Measurements from ENCODE around the gene TAF8. TPM values are rescaled to one million over a fixed set of nuclear protein-coding genes. Genes with fewer than 3 reads are reported as not detected.

Gene TAF8
- total RNA-seq, 1 experiment from 2014 or later, result 38.4 TPM

- Histone ChIP-seq H3K36me3 (ENCODE audit: low read depth) (no peaks in the 10 kb centered on the region), H3K27ac (0 out of 2 replicates have a peak overlapping the region, but pooled peaks have one; percentile 48), H3K9me3 (ENCODE audit: insufficient read depth, low read depth) (no peaks in the 10 kb centered on the region), H3K4me1 (replicated peaks; ENCODE audit: insufficient read depth) (peaks cover 57% of the 10 kb centered on the region), H3K27me3 (ENCODE audit: insufficient read depth, low read depth) (no peaks in the 10 kb centered on the region), H3K9me2 (ENCODE audit: insufficient read depth) (no peaks in the 10 kb centered on the region), H3K4me2 (peak overlapping the region; percentile 71), H4K20me1 (ENCODE audit: insufficient read depth) (no peaks in the 10 kb centered on the region), H2AFZ (no peak overlapping the region), H3F3A (ENCODE audit: insufficient read depth, low read depth) (peaks cover 36% of the 10 kb centered on the region; the same call in 1 of the 2 replicates), H3K79me2 (ENCODE audit: low read depth) (peaks cover 9% of the 10 kb centered on the region; the same call in 1 of the 2 replicates), H3K4me3 (no peak overlapping the region; the same call in 1 of the 2 replicates)
- BruUV-seq (replicated peaks), result no TSS peak
- TF ChIP-seq EZH2 (IDR thresholded peaks at IDR 0.05; ENCODE audit: low read depth), result no peak
- ChIA-PET POLR2A (ENCODE audit: unreplicated experiment) (interaction anchor here (0.6 kb wide), 1 partner anchor 116 kb away, joined by 3 read pairs; no protein-coding TSS in a partner anchor), CTCF (interaction anchor here (1.2 kb wide), 1 partner anchor 259 kb away, joined by 3 read pairs; the partner anchor contains the start of gene TOMM6)
- intact Hi-C loops (cut with micrococcal nuclease; ENCODE audit: unreplicated experiment), result no loop called here
- DNase-seq, result no peak
Measured at GRCh38 chr6:42046464-42047212, 3.7 kb upstream of the TAF8 start.

- Histone ChIP-seq H3K4me2 (peak overlapping the region; percentile 71; the same call in 1 of the 2 replicates), H3K27ac (no peak overlapping the region), H3K4me1 (replicated peaks; ENCODE audit: insufficient read depth) (peaks cover 57% of the 10 kb centered on the region), H3K27me3 (ENCODE audit: insufficient read depth, low read depth) (no peaks in the 10 kb centered on the region), H2AFZ (no peak overlapping the region), H3K4me3 (no peak overlapping the region), H3K9me2 (ENCODE audit: insufficient read depth) (no peaks in the 10 kb centered on the region), H3K9me3 (ENCODE audit: insufficient read depth, low read depth) (no peaks in the 10 kb centered on the region), H3K36me3 (ENCODE audit: low read depth) (no peaks in the 10 kb centered on the region), H3F3A (ENCODE audit: insufficient read depth, low read depth) (peaks cover 36% of the 10 kb centered on the region; the same call in 1 of the 2 replicates), H4K20me1 (ENCODE audit: insufficient read depth) (no peaks in the 10 kb centered on the region), H3K79me2 (ENCODE audit: low read depth) (peaks cover 14% of the 10 kb centered on the region; the same call in 1 of the 2 replicates)
- no peak for DNase-seq
- CTCF ChIA-PET, result interaction anchor here (1.6 kb wide), 1 partner anchor 126 kb away, joined by 6 read pairs; the partner anchor contains the start of genes BYSL and MED20
- TF ChIP-seq CTCF (conservative IDR thresholded peaks at IDR 0.05) (no peak), EZH2 (IDR thresholded peaks at IDR 0.05; ENCODE audit: low read depth) (no peak)
- no TSS peak for BruUV-seq (replicated peaks)
- POLR2A ChIA-PET (ENCODE audit: unreplicated experiment), result no interaction called here
- intact Hi-C loops (cut with micrococcal nuclease; ENCODE audit: unreplicated experiment), result no loop called here
Measured at GRCh38 chr6:42047213-42047590, 3.1 kb upstream of the TAF8 start.

GRCh38 chr6:42047790-42048405 lies 2.4 kb upstream of the TAF8 start:
- POLR2A ChIA-PET (ENCODE audit: unreplicated experiment), result interaction anchor here (0.8 kb wide), 1 partner anchor 263 kb away, joined by 3 read pairs; no protein-coding TSS in a partner anchor

More at GRCh38 chr6:42047790-42048405, 2.4 kb upstream of the TAF8 start:
- BruUV-seq (replicated peaks), result no TSS peak
- H3K79me2 ChIP-seq (ENCODE audit: low read depth), result peaks cover 14% of the 10 kb centered on the region; the same call in 1 of the 2 replicates
- peaks cover 57% of the 10 kb centered on the region for H3K4me1 ChIP-seq (replicated peaks; ENCODE audit: insufficient read depth)
- no peak for DNase-seq
- H2AFZ ChIP-seq, result peak overlapping the region; percentile 87
- TF ChIP-seq CTCF (conservative IDR thresholded peaks at IDR 0.05) (no peak), EZH2 (IDR thresholded peaks at IDR 0.05; ENCODE audit: low read depth) (no peak)
- H3F3A ChIP-seq (ENCODE audit: insufficient read depth, low read depth), result peaks cover 36% of the 10 kb centered on the region; the same call in 1 of the 2 replicates
- no peaks in the 10 kb centered on the region for H3K27me3 ChIP-seq (ENCODE audit: insufficient read depth, low read depth)
- CTCF ChIA-PET, result interaction anchor here (0.6 to 1.6 kb wide), 3 partner anchors 127 to 975 kb away, joined by 3 to 6 read pairs (median 4); partner anchors contain the start of genes BYSL, MED20 and NFYA
- no peaks in the 10 kb centered on the region for H3K9me2 ChIP-seq (ENCODE audit: insufficient read depth)
- intact Hi-C loops (cut with micrococcal nuclease; ENCODE audit: unreplicated experiment), result no loop called here
- H3K27ac ChIP-seq, result no peak overlapping the region
- no peaks in the 10 kb centered on the region for H4K20me1 ChIP-seq (ENCODE audit: insufficient read depth)
- H3K4me3 ChIP-seq, result peak overlapping the region; percentile 91
- H3K9me3 ChIP-seq (ENCODE audit: insufficient read depth, low read depth), result no peaks in the 10 kb centered on the region
- peak overlapping the region; percentile 82 for H3K4me2 ChIP-seq
- no peaks in the 10 kb centered on the region for H3K36me3 ChIP-seq (ENCODE audit: low read depth)

Data from PC-9 (cell line).